Cerebellar nuclear complex (tissue), 1 donor: ENCODE results near the gene S100A9.
"Not testable (repeated sequence)": the region's sequence is repeated elsewhere in the genome, so short reads cannot be mapped to it uniquely, and the experiment has no call there.

Experiments used
- DNase-seq, 2 experiments: peaks; one replicate each; lab custom pipeline; 2025; lab: John Stamatoyannopoulos, UW

Gene S100A9

DNA sequence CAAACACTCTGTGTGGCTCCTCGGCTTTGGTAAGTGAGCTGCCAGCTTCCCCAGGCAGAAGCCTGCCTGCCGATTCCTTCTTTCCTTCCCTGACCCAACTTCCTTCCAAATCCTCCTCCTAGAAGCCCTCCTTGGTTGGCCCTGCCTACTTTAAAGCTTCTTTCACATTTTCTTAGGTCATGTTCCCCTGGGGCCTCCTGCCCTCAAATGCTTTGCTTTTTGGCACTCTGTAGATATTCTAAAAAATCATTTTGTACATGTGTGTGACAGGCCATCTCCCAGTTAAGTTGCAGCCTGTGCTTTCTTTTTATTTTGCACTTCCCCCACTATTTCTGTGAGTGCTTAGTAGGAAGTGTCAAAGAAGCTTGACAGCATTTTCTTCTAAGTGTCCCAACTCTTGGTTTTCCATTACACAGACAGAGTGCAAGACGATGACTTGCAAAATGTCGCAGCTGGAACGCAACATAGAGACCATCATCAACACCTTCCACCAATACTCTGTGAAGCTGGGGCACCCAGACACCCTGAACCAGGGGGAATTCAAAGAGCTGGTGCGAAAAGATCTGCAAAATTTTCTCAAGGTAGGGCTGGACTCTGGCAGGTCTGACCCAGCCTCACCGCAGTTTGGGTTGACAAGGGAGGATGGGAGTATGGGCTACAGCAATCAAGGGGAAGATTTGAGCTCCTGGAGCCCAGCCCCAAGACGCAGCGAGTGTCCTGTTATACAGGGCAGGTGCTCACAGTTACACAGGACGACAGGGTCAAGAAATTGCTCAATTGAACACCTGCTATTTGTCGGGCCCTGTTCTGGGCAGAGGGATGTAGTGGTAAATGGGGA, at the start of gene S100A9:
TSS of gene S100A9 (plus strand) at position 2 of the 838 bp plus-strand sequence. CDS start at position 432, 430 bp downstream.
- DNase-seq = no peak

DNA sequence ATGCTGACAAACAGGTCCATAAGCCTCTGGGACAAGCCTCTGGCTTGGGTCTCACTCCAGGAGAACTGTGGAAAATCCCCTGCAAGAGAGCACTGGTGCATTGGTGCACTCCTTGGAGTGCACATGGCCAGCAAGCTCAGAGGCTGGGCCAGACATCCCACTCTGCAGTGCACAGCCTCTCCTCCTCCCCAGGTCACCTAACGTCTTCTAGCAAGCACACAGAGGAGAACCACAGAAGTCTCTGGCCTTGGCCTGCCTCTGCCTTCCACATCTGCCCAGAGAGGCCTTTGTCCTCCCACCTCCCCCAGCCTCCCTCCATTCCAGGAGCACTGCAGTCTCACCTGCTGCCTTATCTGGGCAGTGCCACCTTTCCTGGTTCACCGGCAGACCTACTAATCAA, 49.1 kb upstream of the S100A9 start:
- DNase-seq = no peak

DNA sequence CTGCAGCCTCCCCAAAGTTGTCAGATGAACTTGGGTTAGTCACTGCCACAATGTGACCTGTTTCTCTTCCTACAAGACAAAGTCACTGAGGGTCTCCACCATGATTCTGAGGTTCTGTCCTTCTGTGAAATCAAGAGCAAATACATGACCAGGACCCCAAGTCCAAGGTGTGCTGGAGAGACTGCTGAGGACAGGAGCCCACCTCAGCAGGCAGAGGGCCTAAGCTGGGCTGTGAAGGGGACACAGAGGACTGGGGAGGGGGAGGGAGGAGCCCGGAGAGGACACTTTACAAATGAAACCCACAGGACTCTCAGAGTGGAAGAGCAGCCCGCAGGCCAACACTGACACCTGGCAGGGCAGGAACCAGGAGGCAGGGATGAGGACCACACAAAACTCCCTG, 48.2 kb upstream of the S100A9 start:
- no peak for DNase-seq

DNA sequence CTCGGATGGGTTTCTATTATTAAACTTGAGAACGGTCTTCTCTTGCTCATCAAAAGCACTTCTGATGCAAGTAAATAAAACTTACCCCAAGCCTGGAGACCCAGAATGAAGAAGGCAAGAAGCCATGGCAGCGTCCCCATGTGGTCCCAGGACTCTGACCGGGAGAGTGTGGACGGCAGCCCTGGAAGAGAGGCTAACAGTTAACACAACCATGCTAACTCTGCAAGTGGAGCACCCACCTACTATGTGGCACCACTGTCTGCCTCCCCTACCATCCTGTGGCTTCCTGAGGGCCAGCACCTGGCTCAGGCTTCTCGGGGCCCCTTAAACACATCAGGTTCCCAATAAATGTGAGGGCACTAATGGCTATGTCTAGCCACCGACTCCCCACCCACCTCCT, 47.1 kb upstream of the S100A9 start:
- DNase-seq = no peak

DNA sequence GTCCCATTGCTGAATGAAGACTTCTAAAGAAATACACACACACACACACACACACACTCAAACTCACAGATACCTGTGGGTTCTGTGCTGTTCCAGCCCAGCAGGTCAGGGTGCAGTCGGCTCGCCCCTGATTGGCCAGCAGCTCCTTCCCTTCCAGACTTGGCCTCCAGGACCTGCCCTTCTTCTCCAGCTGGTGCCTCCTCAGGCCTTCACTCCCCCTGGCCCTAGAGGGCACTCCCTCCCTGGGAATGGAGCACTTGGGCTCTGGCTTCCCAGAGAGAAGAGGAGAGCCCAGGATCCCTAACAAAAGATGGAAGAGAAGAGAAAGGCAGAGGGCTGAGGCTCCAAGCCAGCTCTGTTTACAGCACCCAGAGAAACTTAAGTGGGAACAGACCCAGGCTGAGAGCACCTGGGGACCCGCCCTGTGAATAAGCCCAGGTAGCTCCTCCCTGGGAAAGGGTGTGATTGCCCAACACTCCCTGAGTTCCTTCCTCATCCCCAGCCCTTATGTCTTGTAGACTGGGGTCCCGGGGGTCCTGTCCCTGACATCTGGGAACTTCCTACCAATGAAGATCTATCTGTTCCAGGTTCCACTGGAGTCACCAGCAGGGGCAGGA, 45.0 kb upstream of the S100A9 start, which contains the start of gene PGLYRP3:
TSS of gene PGLYRP3 (minus strand) at position 383 of the 617 bp plus-strand sequence. CDS start 2,287 bp downstream, outside the sequence.
- DNase-seq = no peak

DNA sequence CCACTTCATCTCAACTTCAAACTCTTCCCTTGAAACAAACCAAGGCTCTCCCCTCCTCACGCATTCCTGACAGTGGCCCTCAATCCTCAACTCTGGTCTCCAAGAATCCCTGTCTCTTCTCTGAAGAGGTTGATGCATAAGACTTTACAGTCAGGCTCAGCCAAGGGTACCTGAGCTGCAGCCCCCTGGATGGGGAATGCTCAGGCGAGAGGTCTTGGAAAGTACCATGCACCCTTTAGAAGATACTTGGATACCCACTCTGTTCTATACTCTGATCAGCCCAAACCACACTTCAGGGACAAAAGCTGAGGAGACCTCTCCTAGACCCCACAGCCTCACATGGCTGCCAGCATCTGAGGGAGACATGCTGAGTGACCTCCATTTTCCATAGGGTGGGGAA, 44.4 kb upstream of the S100A9 start:
- no peak for DNase-seq

DNA sequence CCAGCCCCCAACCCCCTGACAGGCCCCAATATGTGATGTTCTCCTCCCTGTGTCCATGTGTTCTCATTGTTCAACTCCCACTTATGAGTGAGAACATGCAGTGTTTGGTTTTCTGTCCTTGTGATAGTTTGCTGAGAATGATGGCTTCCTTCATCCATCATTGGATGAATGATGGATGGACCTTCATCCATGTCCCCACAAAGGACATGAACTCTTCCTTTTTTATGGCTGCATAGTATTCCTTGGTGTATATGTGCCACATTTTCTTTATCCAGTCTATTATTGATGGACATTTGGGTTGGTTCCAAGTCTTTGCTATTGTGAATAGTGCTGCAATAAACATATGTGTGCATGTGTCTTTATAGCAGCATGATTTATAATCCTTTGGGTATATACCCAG, 43.3 kb upstream of the S100A9 start:
- not testable (repeated sequence) for DNase-seq

DNA sequence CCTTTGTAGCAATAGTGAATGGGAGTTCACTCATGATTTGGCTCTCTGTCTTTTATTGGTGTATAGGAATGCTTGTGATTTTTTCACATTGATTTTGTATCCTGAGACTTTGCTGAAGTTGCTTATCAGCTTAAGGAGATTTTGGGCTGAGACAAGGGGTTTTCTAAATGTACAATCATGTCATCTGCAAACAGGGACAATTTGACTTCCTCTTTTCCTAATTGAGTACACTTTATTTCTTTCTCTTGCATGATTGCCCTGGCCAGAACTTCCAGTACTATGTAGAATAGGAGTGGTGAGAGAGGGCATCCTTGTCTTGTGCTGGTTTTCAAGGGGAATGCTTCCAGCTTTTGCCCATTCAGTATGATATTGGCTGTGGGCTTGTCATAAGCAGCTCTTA, 41.6 kb upstream of the S100A9 start:
- DNase-seq = not testable (repeated sequence)

DNA sequence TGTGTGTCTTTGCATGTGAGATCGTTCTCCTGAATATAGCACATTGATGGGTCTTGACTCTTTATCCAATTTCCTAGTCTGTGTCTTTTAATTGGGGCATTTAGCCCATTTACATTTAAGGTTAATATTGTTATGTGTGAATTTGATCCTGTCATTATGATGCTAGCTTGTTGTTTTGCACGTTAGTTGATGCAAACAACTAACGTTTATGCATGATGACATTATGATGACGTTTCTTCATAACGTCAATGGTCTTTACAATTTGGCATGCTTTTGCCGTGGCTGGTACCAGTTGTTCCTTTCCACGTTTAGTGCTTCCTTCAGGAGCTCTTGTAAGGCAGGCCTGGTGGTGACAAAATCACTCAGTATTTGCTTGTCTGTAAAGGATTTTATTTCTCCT, 39.5 kb upstream of the S100A9 start:
- DNase-seq = not testable (repeated sequence)

DNA sequence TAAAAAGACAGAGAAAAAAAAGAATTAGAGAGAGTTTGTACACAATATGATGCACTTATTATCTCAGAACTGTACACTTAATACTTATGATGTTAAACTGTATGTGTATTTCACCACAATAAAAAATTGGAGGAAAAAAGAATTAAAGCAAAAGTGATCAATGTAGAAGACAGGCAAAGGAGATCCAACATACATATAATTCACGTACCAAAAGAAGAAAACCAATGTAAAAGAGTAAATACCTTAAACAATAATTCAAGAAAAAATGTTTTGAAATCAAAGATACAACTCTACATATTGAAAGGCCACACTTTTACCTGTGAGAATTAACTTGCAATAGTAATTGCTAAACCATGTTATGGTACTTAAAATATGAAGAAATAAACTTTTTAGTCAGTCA, 35.1 kb upstream of the S100A9 start:
- DNase-seq = no peak

DNA sequence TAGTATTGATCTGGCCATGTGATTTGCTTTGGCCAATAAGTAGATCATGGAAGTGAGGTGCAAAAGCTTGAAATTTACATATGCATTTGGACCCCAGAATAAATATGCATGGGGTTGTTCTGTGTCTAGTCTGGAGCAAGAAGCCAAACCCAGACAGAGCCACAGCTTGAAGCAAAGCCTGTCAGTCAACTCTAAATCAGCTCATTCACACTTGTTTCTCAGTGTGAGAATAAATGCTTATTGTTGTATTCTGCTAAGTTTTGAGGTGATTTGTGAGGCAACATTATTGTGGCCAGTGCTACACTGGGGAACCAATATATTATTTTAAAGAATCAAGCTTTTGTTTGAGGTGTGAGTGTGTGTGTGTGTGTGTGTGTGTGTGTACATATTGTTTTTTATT, 32.7 kb upstream of the S100A9 start:
- DNase-seq = no peak

DNA sequence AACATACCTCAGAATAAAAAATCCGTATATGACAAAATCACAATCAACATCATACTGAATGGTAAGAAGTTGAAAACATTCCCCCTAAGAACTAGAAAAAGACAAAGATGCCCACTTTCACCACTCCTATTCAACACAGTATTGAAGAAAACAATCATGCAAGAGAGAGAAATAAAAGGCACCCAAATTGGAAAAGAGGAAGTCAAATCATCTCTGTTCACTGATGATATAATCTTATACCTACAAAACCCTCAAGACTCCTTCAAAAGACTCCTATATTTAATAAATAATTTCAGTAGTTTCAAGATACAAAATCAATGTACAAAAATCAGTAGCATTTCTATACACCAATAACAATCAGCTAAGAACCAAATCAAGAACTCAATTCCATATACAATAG, 23.8 kb upstream of the S100A9 start:
- DNase-seq = no peak

DNA sequence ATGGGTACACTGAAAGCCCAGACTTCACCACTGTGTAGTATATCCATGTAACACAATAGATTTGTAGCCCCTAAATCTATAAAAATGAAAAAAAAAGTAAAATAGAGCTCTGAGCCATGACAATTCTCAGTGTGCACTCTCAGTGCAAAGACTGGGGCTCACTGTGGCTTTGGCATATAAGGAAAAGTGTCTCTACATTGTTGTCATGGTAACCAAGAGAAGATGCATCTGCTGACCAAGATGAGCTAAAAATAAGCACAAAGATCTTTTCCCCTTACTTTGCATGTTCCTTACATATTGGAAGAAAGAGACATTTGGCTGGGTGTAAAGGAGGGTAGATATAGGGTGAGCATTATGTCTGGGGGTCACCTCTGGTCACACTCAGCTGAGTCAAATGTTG, 21.0 kb upstream of the S100A9 start:
- no peak for DNase-seq

DNA sequence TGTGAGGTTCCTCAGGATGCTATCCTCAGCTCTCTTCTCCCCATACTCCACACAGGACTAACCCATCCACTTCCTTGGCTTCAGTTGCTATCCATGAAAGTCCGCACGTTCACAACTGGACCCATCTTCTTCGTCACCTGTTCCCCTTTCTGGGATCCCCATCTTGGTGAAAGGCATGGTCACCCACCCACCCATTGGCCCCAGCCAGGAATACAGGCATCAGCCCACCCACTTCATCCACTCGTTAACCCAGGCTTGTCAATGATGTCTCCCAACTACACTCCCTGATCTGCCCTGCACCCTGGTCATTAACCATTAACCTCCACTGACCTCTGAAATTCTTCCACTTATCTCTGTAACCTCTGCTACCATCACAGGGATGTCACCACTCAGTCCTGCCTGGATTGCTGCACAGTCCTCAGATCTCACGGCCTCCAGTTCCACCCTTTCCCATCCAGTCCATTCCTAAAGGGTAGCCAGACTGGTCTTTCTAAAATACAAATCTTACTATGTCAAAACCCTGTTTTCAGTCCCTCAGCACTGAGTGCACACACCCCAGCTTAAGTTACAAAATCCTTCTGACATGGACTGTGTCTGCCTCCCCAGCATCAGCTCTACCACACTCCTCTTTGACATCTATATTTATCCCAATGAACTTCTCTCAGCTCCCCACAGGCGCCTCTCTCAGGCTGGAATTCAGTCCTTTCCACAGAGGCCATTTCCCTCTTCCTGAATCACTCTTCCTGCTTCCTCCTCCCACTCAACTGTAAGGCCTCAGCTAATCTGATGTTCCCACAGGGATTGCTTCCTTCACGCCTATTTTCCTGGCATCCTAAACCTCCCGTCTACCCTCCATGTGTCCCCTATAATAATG, 19.4 kb upstream of the S100A9 start:
- DNase-seq = no peak

DNA sequence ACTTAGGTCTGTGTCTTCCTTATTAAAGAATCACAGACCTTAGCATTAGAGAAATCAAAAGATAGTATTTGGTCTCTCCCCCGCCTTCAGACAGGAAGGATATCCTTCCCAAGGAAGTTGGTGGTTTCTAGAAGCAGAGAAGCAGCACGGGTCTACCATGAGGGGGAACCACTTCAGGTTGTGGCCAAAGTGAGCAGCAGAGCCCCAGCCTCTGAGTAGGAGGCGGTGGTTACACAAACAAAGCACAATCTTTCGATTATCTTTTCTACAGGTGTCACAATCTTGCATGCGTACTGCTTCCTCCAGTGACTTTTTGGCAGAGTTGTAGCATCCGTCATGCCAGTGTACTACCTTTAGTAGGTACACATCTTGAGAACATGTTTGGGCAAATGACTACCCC, 17.9 kb upstream of the S100A9 start:
- DNase-seq = no peak

DNA sequence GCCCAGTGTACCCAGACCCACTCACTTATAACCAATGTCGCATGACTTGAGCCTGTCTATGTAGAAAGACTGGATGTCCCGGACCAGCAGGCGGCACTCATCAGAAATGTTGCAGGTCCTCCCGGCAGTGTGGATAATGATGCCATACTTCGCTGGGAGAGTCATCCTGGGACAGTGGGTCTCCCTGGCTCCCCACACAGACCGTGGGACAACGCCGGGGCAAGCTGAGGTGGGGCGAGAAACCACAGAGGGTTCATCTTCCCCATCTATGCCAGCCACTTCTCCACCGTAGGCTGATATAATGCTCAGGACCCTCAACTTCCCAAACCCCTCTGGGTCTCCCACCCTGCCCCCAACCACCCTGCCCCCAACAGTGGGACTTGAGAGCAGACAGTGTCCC, 17.3 kb upstream of the S100A9 start:
- DNase-seq = no peak

DNA sequence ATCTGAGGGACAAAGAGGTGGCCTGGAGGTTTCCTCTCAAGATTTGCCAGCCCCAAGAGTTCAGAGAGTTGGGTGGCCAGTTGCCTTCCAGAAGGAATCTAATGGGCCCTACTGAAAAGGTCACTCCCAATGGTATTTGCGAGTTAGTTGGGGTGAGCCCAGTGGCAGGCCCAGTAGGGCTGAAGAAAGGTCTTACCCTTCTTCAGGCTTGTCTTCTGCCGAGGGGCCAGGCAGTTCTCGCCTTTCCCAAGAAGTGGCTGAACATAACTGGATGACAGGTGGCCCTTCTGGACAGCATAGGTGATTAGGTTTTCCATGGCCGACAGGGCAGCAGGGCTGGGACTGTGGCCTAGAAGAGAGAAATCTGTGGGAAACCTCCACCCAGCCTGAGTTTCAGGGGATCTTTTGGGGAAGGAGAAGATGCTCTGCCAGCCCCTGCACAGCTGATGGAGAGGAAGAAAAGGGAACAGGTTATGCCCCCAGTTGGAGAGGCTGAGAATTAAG, 16.2 kb upstream of the S100A9 start:
- DNase-seq = no peak

DNA sequence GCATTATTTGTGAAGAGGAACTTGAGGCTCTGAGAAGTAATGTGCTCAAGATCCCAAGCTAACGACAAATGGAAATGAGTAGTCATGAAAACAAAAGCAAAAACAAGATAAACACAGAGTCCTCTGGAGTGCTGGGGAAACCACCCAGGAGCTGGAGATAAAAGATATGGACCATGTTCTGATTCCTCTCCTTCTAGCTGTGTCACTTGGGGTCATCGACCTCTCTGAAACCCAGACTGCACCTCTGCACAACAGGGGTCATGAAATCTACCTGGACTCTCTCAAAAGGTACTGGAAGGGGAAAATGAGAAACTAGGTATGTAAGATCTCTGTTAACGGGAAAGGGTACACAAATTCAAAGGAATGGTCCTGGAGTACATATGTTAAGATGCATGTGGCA, 15.5 kb upstream of the S100A9 start:
- DNase-seq = no peak

DNA sequence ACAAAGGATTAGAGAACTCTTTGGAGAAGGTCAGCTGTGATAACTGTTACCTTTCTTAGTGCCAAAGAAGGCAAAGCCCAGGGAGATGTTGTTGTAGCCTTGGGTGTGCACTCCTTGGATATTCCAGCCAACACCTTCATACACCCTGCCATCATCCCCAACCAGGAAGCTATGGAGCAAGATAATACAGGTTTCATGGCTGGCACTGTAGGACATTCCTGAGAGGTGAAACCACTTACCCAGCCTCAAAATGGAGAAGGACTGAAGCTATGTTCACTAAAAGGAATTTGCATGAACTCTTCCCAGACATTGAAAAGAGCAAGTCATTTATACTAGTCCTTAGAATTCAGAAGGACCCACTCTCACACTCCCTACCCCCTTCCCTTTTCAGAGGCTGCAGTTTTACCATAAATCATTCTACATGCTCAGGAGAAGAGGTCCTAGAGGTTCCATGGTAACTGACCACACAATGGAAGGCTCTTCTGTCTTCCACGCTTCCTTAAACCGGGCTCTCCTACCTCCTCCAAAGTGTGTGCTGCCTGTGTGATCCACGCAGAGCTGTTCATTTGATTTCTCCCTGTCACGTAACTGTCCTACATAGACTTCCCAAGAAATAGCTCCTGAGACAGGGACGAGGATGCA, 14.5 kb upstream of the S100A9 start:
- DNase-seq = no peak

DNA sequence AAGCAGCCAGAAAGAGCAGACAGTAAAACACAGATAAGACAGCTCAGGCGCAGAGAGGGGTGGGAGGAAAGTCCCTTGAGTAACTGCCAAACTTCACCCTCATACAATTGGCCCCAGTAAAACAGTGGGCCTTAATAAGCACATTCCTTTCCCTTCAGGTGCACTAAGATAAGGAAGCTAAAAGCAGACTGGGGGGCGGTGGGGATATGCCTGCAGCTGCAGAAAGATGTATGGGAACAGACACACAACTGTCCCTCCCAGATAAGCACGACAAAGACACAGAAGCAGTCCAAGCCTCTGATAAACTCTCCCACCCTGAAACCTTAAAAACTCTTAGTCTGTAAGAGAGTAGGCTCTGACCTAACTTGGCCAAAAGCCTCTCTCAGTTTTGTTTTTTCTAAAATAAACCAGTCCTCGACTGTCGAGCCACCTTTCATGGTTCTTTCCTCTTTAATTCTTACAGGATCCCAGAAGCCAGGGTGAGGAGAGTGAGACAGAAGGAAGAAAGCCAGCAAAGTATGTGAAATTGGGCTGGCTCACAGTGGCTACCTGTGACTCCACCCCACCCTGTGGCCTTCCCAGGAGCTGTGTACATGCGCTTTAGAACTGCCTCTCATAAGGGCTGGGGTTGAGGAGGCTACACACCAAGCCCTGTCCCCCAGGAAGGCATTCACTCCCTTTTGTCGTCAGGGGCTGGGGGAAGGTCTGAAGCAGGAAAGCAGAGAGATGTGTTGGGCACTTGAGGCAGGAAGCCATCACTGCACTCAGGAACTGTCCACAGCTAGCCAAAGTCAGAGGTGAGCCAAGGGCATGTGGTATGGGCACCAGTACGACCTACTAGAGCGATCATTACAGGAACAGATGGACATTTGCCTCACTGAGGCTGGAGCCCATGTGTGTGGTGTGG, 13.6 kb upstream of the S100A9 start:
- no peak for DNase-seq

DNA sequence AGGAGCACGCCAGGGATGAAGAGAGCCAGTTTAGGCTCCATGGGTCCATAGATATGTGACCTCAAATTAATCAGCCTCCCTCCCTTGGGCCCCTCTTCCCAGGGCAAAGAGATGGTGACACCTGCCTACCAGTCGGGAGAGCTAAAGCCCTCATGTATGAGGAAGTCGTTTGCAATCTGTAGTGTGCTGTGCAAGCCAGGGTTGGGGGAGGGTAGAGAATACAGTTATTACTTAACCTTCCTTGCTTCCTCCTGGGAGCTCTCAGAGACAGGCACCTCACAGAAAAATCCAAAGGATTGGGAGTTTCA, 13.0 kb upstream of the S100A9 start:
- no peak for DNase-seq
